ENCODE data around the gene FAM136A. TPM values are rescaled to one million over a fixed set of nuclear protein-coding genes. Genes with fewer than 3 reads are reported as not detected.

Gene FAM136A

Small RNA genes lying within 50 kb of the gene (small RNA-seq; reads per million reads assigned to genes)
- gene AC016700.2 (ENCODE audit: low read depth) (not detected), gene MIR1285-2 (ENCODE audit: low read depth) (not detected)
